DMS114 treated with DMSO at 0.1 percent for 48 hours (cell line): ENCODE data around the gene LYSET.
A peak's percentile ranks its signal among the peaks of the same experiment; 100 is the strongest.
"Not testable (repeated sequence)": the region's sequence is repeated elsewhere in the genome, so short reads cannot be mapped to it uniquely, and the experiment has no call there.

Source experiments
- DNase-seq: peaks from one replicate; lab custom pipeline; 2025; ENCODE audit not compliant: unreplicated experiment; lab: John Stamatoyannopoulos, UW

Gene LYSET, protein sequence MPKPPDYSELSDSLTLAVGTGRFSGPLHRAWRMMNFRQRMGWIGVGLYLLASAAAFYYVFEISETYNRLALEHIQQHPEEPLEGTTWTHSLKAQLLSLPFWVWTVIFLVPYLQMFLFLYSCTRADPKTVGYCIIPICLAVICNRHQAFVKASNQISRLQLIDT

GRCh38 chr14:93184391-93185348 lies at the start of gene LYSET, which contains the start of gene MOAP1:
Gene LYSET (plus strand): TSS chr14:93185317. CDS start chr14:93185406, 89 bp downstream.
Gene MOAP1 (minus strand): TSS chr14:93184897. CDS start chr14:93184242, 655 bp downstream.
- DNase-seq = peak; percentile 44

DNA sequence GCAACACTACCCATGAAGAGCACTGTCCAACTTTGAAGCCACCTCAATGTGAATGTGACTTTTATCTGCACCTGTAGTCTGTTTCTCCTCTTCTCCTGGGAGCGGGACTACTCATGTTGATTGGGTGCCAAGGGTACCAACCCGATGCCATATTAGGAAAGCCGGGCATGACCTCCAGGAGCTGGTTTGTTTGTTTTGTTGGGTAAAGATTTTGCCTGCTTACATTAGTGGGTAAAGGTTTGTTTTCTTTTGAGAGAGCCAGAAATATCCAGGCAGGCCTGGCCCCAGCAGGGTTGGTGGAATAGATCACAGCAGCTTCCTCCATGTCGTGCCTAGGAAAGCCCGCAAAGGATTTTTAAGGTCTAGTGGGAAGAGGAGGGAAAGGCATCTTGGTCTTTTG lies 49.7 kb upstream of the LYSET start:
- DNase-seq = no peak

GRCh38 chr14:93136009-93136408 lies 49.1 kb upstream of the LYSET start:
- no peak for DNase-seq

- not testable (repeated sequence) for DNase-seq
Observed at GRCh38 chr14:93136508-93136907, 48.6 kb upstream of the LYSET start.

GRCh38 chr14:93137864-93138263 lies 47.3 kb upstream of the LYSET start:
- DNase-seq = no peak

DNA sequence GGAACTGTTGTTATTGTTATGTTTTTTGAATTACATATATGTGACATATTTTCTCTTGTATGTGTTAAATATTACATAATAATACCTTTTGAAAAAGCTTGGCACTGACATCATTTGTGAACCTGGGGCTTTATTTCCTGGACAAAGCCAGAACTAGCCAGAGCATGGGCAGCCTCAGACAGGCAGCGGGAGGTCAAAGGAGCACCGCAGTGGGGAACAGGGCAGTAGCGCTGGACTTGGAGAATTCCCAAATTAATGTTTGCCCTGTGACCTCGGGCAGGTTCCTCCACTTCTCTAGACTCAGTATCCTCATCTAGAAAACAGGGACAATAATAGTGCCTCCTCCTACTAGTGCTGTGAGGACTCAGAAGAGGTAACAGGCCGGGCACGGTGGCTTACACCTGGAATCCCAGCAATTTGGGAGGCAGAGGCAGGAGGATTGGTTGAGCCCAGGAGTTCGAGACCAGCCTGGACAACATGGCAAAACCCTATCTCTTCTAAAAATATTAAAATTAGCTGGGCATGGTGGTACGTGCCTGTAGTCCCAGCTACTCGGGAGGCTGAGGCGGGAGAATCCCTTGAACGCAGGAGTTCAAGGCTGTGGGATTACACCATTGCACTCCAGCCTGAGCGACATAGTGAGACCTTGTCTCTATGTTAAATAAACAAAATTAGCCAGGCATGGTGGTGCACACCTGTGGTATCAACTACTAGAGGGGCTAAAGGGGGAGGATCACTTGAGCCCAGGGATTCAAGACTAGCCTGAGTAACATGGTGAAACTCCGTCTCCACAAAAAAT lies 42.1 kb upstream of the LYSET start:
- no peak for DNase-seq

DNA sequence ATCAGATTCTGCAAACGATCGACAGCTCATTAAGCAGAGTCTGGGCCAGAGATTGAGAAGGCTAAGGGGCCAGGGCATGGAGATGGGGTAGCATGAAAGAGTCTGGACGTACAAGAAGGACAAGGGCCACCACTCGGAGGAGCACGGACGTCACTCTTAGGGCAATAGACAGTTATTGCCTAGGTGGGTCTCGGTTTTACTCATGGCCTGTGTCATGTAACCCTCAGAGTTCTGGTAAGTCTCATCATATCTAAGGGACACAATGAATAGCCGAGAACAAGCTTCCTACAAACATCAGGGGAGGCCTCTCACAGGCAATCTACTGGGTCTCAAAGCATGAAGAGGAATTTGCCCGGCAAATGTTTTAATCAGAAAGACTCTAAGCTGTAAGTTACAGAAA lies 39.0 kb upstream of the LYSET start:
- DNase-seq = no peak

- DNase-seq = no peak
Observed at GRCh38 chr14:93148979-93149378, 36.1 kb upstream of the LYSET start.

GRCh38 chr14:93150227-93151208 lies 34.6 kb upstream of the LYSET start:
- no peak for DNase-seq

- DNase-seq = no peak
Observed at GRCh38 chr14:93153121-93153520, 32.0 kb upstream of the LYSET start.

GRCh38 chr14:93155667-93156066 lies 29.4 kb upstream of the LYSET start:
- no peak for DNase-seq

- no peak for DNase-seq
Observed at GRCh38 chr14:93156693-93157369, 28.3 kb upstream of the LYSET start.

DNA sequence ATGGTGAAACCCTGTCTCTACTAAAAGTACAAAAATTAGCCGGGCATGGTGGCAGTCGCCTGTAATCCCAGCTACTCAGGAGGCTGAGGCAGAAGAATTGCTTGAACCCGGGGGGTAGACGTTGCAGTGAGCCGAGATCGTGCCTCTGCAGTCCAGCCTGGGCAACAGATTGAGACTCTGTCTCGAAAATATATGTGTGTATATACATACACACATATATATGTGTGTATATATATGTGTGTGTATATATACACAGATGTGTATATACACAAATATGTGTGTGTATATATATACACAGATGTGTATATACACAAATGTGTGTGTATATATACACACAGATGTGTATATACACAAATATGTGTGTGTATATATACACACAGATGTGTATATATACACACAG lies 26.8 kb upstream of the LYSET start:
- DNase-seq = not testable (repeated sequence)

DNA sequence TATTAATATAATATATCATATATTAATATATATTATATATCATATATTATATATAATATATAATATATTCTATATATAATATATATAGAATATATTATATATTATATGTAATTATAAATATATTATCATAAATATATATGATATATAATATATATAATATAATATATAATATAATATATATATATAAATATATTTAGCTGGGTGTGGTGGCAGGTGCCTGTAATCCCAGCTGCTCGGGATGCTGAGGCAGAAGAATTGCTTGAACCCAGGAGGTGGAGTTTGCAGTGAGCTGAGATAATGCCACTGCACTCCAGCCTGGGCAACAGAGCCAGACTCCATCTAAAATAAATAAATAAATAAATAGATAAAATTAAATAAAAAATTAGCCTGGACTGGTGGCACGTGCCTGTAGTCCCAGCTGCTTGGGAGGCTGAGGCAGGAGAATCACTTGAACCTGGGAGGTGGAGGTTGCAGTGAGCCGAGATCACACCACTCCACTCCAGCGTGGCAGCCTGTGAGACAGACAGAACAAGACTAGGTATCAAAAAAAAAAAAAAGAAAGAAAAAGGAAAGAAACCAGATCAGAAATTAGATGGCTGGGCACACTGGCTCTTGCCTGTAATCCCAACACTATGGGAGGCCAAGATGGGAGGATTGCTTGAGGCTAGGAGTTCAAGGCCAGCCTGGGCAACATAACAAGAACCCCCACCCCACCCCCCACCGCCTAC lies 25.3 kb upstream of the LYSET start:
- not testable (repeated sequence) for DNase-seq

- peak; percentile 21 for DNase-seq
Observed at GRCh38 chr14:93160353-93160801, 24.7 kb upstream of the LYSET start.

- no peak for DNase-seq
Observed at GRCh38 chr14:93161411-93161940, 23.6 kb upstream of the LYSET start.

DNA sequence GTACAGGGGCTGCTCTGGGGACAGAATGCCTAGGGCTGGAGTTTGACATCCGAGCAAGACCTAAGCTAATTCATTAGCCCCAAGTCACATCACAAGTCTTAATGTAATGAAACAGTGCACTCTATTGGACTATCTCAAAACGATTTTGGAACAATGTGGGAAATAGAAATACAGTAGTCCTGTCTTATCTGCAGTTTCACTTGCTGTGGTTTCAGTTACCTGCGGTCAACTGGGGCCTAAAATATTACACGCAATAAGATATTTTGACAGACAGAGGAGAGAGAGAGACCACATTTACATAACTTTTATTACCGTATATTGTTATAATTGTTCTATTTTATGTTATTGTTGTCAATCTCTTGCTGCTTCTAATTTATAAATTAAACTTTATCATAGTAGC lies 21.6 kb upstream of the LYSET start:
- DNase-seq = no peak
